PFSK-1 (cell line): ENCODE results near the gene IL17RD.

Experiments
- FOXP2 ChIP-seq: optimal IDR thresholded peaks from 2 replicates; pipeline ENCODE3; 2011; ENCODE audit warnings: borderline replicate concordance, control low read depth, inconsistent platforms; ENCODE audit not compliant: insufficient read depth; ENCODE audit errors: extremely low read length, extremely low read depth
- POLR2AphosphoS5 ChIP-seq: IDR thresholded peaks from 2 replicates; pipeline ENCODE4 v1.6.1; 2012; ENCODE audit warnings: low read depth, mild to moderate bottlenecking, control low read depth, low read length, moderate library complexity
- SIN3A ChIP-seq: IDR thresholded peaks from 2 replicates; pipeline ENCODE4 v1.6.1; 2012; ENCODE audit warnings: mild to moderate bottlenecking, low read length, moderate library complexity, borderline replicate concordance; ENCODE audit not compliant: insufficient read depth
- TAF1 ChIP-seq: IDR thresholded peaks from 2 replicates; pipeline ENCODE4 v1.6.1; 2012; ENCODE audit warnings: low read length, control low read depth, borderline replicate concordance; ENCODE audit not compliant: insufficient read depth
- TF ChIP-seq, protein P1 (sequence below), 2 experiments: IDR thresholded peaks; 2 replicates each; pipeline versions ENCODE4 v1.6.1 to v1.8.0; 2011 to 2012; ENCODE audit warnings: low read depth in 2 of 2, low read length in 2 of 2, control low read depth in 1 of 2, inconsistent platforms in 1 of 2, mild to moderate bottlenecking in 1 of 2, moderate library complexity in 1 of 2; ENCODE audit not compliant: insufficient read depth in 1 of 2

IL17RD gene

DNA sequence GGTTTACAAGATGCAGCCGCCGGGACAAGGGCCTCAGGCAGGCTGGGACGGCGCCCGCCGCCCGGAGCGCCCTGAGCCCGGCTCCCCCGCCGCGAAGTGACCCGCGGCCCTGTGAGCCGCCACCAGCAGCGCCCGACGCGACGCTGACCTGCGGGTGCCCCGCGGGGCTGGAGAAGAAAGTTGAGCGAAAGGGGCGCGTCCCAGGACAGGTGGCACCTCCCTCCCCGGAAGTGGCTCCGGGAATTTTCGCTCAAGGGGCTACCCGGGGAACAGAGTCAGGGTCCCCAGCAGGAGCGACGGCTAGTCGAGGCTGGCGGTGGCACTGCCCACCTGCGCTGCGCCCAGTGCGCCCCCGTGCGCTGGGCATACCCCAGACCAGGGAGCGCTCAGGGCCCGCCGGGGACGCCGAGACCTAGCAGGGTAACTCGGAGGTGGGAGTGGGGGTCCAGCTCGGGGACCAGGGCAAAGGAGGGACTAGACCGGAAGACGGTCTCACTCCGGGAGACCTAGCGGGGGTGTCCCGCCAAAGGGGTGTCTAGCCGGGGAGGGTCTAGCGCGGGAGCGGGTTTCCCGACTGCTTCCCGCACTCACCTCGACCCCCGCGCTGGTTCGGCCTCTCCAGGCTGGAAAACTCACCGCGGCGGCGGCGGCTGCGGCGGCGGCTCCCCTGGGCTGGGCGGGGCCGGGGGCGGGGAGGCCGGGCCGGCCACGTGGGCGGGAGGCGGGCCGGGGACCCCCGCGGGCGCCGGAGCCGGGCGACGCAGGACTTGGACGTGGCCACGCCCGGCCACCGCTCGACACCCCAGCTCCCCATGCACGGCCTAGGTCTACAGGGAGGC lies 86.3 kb downstream of the IL17RD start:
- TF ChIP-seq SIN3A (no peak), TAF1 (no peak), POLR2AphosphoS5 (no peak), FOXP2 (no peak)
- TF ChIP-seq, protein P1, sequence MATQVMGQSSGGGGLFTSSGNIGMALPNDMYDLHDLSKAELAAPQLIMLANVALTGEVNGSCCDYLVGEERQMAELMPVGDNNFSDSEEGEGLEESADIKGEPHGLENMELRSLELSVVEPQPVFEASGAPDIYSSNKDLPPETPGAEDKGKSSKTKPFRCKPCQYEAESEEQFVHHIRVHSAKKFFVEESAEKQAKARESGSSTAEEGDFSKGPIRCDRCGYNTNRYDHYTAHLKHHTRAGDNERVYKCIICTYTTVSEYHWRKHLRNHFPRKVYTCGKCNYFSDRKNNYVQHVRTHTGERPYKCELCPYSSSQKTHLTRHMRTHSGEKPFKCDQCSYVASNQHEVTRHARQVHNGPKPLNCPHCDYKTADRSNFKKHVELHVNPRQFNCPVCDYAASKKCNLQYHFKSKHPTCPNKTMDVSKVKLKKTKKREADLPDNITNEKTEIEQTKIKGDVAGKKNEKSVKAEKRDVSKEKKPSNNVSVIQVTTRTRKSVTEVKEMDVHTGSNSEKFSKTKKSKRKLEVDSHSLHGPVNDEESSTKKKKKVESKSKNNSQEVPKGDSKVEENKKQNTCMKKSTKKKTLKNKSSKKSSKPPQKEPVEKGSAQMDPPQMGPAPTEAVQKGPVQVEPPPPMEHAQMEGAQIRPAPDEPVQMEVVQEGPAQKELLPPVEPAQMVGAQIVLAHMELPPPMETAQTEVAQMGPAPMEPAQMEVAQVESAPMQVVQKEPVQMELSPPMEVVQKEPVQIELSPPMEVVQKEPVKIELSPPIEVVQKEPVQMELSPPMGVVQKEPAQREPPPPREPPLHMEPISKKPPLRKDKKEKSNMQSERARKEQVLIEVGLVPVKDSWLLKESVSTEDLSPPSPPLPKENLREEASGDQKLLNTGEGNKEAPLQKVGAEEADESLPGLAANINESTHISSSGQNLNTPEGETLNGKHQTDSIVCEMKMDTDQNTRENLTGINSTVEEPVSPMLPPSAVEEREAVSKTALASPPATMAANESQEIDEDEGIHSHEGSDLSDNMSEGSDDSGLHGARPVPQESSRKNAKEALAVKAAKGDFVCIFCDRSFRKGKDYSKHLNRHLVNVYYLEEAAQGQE (IDR thresholded peaks at IDR 0.05; ENCODE audit: insufficient read depth in 1 of 2, low read depth in 2 of 2, low read length in 2 of 2), result no peak

DNA sequence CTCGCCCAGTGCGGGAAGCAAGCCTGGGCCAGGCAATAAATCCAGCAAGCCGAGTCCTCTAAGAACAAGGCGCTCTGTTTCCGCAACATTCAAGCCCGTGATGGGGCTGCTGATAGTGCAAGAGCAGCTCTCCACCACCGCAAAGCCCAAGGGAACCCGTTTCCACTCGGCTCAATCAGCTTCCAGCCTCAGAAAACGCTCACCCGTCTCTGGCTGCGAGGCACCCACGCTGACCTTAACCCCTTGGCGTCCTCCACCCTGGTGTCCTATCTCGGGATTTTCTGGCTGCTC lies 86.9 kb downstream of the IL17RD start:
- TF ChIP-seq POLR2AphosphoS5, result no peak
- TF ChIP-seq TAF1, result no peak
- TF ChIP-seq SIN3A, result no peak
- TF ChIP-seq FOXP2, result no peak
- TF ChIP-seq, protein P1 (IDR thresholded peaks at IDR 0.05; ENCODE audit: insufficient read depth in 1 of 2, low read depth in 2 of 2, low read length in 2 of 2), result no peak

DNA sequence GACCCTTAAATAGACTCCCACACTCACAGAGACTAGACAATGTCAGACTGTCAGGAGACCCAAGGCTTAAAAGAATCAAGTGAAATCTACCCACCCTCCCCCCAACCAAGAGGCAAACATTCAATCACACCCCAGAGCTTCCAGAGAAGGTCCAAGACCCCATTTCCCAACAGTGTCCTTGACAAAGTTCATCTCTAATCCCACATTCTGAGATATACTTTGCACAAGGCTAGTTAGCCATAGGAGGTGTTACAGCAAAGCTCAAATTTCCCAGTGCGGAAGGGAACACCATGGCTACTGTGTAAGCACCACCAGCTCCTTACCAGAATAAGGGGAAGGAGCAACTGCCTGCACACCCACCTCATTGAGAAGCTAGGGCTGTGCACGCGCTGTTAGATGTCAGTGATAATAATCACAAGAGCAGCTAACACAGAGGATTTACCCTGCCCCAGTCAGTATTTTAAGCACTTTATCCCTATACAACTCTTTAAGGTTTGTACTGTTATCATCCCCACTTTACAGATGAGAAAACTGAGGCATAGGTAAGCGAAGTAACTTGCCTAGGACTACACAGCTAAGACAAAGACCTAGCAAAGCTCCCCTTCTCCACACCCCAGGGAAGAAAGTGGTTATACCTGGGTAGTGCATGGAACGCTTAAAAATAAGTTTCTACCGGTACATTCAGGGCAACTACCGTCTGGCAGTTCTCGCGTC lies 87.4 kb downstream of the IL17RD start:
- TF ChIP-seq FOXP2, result no peak
- TF ChIP-seq SIN3A, result no peak
- TF ChIP-seq, protein P1 (IDR thresholded peaks at IDR 0.05; ENCODE audit: insufficient read depth in 1 of 2, low read depth in 2 of 2, low read length in 2 of 2), result no peak
- TF ChIP-seq TAF1, result no peak
- TF ChIP-seq POLR2AphosphoS5, result no peak

DNA sequence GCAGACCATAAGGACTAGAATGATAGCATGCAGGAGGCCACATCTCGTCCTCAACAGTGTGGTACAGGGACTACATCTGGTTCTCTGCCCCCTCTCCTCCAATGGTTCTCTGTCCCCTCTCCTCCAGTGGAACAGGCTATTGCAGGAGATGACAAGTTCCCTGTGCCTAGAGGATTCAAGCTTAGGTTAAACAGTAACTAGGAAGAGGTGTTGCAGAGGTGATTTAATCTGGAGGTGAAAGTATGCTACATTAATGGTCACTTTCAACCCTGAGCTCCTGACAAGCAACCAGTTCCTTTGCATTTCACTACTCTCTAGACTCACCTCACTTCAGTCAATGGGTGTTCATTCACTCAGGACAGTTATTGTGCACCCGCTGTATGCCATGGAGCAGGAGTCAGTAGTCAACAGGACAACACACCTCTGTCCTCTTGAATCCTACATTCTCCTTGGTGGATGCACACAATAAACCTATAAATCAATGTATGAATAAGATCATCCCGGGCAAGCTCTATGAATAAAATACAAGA lies 88.7 kb downstream of the IL17RD start:
- TF ChIP-seq FOXP2 (no peak), POLR2AphosphoS5 (no peak), SIN3A (no peak), TAF1 (no peak)
- TF ChIP-seq, protein P1 (IDR thresholded peaks at IDR 0.05; ENCODE audit: insufficient read depth in 1 of 2, low read depth in 2 of 2, low read length in 2 of 2), result no peak
